ENCODE results near the gene TBC1D8. TPM values are rescaled to one million over a fixed set of nuclear protein-coding genes. Genes with fewer than 3 reads are reported as not detected.
A peak's percentile ranks its signal among the peaks of the same experiment; 100 is the strongest.

TBC1D8 gene
- total and polyA plus RNA-seq, 2 of the 13 experiments (the other 11 are each of a cell fraction or from before 2014, with no cell fraction given): 45.1 to 95.4 TPM

DNA sequence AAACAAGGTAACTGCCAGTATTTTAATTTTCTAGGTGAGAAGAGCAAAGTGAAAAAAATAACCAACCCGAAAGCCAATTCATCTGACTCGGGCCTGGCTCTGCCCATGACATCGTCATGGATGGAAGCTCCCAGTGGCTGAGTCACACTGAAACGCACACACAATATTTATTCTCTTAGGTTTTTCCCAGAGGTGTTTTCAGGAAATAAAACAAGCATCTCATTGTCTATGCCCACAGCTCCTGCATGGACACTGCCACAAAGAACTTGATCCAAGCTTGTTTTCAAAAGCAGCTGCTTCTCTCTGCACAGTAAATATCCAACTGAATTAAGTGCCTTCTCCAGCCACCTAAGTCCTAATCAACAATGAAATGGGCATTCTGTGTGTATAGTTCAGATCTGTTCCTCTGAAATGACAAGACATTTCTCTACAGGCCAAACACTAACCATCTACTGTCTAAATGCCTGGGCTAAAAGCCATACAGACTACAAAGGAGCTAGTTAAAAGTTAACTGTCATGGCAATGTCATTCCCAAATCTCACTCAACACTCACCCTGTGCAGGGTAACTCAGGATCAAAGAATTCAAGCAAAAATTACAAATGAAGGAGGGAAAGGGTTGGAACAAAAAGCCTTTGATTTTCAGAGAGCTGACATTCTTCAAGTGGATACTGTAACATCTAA, 86.2 kb downstream of the TBC1D8 start (continued):
- TF ChIP-seq DZIP1 (CRISPR knock-in tag; IDR thresholded peaks at IDR 0.05) (no peak), SP1 (IDR thresholded peaks at IDR 0.05) (no peak), SP1 (CRISPR knock-in tag; IDR thresholded peaks at IDR 0.05) (no peak), ZNF652 (CRISPR knock-in tag; IDR thresholded peaks at IDR 0.05; ENCODE audit: borderline replicate concordance, low read depth) (peak; percentile 52; the same call in 1 of the 2 replicates), NFIC (IDR thresholded peaks at IDR 0.05; ENCODE audit: low read length) (peak; percentile 83; the same call in 1 of the 2 replicates), MIER3 (CRISPR knock-in tag; IDR thresholded peaks at IDR 0.05; ENCODE audit: borderline replicate concordance) (peak; percentile 41; the same call in 1 of the 2 replicates), KAT7 (CRISPR knock-in tag; IDR thresholded peaks at IDR 0.05; ENCODE audit: borderline replicate concordance) (peak; percentile 43; the same call in 1 of the 2 replicates), CC2D1A (CRISPR knock-in tag; IDR thresholded peaks at IDR 0.05) (0 out of 2 replicates have a peak, but pooled peaks have one; percentile 59)
- TF ChIP-seq, protein P1, sequence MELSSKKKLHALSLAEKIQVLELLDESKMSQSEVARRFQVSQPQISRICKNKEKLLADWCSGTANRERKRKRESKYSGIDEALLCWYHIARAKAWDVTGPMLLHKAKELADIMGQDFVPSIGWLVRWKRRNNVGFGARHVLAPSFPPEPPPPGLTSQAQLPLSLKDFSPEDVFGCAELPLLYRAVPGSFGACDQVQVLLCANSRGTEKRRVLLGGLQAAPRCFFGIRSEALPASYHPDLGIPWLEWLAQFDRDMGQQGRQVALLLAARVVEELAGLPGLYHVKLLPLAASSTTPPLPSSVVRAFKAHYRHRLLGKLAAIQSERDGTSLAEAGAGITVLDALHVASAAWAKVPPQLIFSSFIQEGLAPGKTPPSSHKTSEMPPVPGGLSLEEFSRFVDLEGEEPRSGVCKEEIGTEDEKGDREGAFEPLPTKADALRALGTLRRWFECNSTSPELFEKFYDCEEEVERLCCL (CRISPR knock-in tag; IDR thresholded peaks at IDR 0.05; ENCODE audit: borderline replicate concordance): no peak
- TF ChIP-seq, protein P2, sequence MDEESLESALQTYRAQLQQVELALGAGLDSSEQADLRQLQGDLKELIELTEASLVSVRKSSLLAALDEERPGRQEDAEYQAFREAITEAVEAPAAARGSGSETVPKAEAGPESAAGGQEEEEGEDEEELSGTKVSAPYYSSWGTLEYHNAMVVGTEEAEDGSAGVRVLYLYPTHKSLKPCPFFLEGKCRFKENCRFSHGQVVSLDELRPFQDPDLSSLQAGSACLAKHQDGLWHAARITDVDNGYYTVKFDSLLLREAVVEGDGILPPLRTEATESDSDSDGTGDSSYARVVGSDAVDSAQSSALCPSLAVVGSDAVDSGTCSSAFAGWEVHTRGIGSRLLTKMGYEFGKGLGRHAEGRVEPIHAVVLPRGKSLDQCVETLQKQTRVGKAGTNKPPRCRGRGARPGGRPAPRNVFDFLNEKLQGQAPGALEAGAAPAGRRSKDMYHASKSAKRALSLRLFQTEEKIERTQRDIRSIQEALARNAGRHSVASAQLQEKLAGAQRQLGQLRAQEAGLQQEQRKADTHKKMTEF (CRISPR knock-in tag; IDR thresholded peaks at IDR 0.05): peak; percentile 79
- TF ChIP-seq, protein P3, sequence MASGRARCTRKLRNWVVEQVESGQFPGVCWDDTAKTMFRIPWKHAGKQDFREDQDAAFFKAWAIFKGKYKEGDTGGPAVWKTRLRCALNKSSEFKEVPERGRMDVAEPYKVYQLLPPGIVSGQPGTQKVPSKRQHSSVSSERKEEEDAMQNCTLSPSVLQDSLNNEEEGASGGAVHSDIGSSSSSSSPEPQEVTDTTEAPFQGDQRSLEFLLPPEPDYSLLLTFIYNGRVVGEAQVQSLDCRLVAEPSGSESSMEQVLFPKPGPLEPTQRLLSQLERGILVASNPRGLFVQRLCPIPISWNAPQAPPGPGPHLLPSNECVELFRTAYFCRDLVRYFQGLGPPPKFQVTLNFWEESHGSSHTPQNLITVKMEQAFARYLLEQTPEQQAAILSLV (CRISPR knock-in tag; IDR thresholded peaks at IDR 0.05; ENCODE audit: borderline replicate concordance): no peak

Data from HepG2 (cell line).